AG04450 (cell line): ENCODE measurements around the gene TOMM6. TPM values are rescaled to one million over a fixed set of nuclear protein-coding genes. Genes with fewer than 3 reads are reported as not detected.

Source experiments
- CTCF ChIA-PET: fragments of 300-600, 350-600 bp; formaldehyde crosslinking; extraction: SDS; loops from one replicate; lab custom pipeline; 2022; ENCODE audit warnings: antibody characterized with exemption, inconsistent platforms; lab: Charles Lee
- POLR2A ChIA-PET: fragments of 350-600 bp; formaldehyde crosslinking; extraction: SDS; loops from one replicate; lab custom pipeline; 2021; ENCODE audit warnings: antibody characterized with exemption, inconsistent platforms; lab: Yijun Ruan, JAX
- DNase-seq: peaks from one replicate; pipeline ENCODE4 v3.0.0-alpha.2; 2011; ENCODE audit warnings: low read depth, low spot score
- H3K27ac ChIP-seq: one replicate; pipeline ENCODE4 v1.5.1; 2012; ENCODE audit warnings: low read depth, low read length, control low read depth
- H3K27me3 ChIP-seq: one replicate; pipeline ENCODE4 v1.6.0; 2012; ENCODE audit warnings: low read length; ENCODE audit not compliant: control insufficient read depth, insufficient read depth
- H3K4me3 ChIP-seq: 2 replicates; pipeline ENCODE4 v1.5.1; 2011; ENCODE audit warnings: mild to moderate bottlenecking, low read depth, low read length, control low read depth
- H3K9me3 ChIP-seq: 2 replicates; pipeline ENCODE4 v1.5.1; 2012; ENCODE audit warnings: low read length; ENCODE audit not compliant: control insufficient read depth, insufficient read depth
- CTCF ChIP-seq: IDR thresholded peaks from 2 replicates; pipeline ENCODE4 v1.5.1; 2011; ENCODE audit warnings: low read depth, low read length, control low read depth, inconsistent platforms
- polyA plus RNA-seq: library from polyadenylated mRNA; depleted of rRNA; stranded (reverse); fragments of >200 nt; gene quantifications from 2 replicates; pipeline ENCODE4 v1.2.3, GENCODE V29; 2011

The TOMM6 gene
- polyA plus RNA-seq, 1 experiment, result 192 TPM

GRCh38 chr6:41748102-41748477 is 39.4 kb upstream of the TOMM6 start:
- CTCF ChIA-PET, result interaction anchor here (2.8 kb wide), 1 partner anchor 13 kb away, joined by 15 read pairs; the partner anchor contains the start of gene TFEB
- POLR2A ChIA-PET, result no interaction called here

GRCh38 chr6:41748542-41748941 is 39.0 kb upstream of the TOMM6 start:
- POLR2A ChIA-PET, result no interaction called here

More at GRCh38 chr6:41748102-41748477, 39.4 kb upstream of the TOMM6 start:
- H3K27ac ChIP-seq, result no peak overlapping the region
- no peak for TF ChIP-seq CTCF
- no peak overlapping the region for H3K4me3 ChIP-seq
- no peak for DNase-seq
- H3K9me3 ChIP-seq, result no peaks in the 10 kb centered on the region
- peaks cover 25% of the 10 kb centered on the region for H3K27me3 ChIP-seq

GRCh38 chr6:41750374-41750773 is 37.1 kb upstream of the TOMM6 start:
- no peak overlapping the region for H3K27ac ChIP-seq
- H3K4me3 ChIP-seq, result no peak overlapping the region
- no peaks in the 10 kb centered on the region for H3K9me3 ChIP-seq
- DNase-seq, result no peak
- ChIA-PET CTCF (interaction anchor here (1.0 kb wide), 1 partner anchor 14 kb away, joined by 5 read pairs; the partner anchor contains the start of gene TFEB), POLR2A (no interaction called here)
- no peak for TF ChIP-seq CTCF
- H3K27me3 ChIP-seq, result peaks cover 32% of the 10 kb centered on the region

More at GRCh38 chr6:41748542-41748941, 39.0 kb upstream of the TOMM6 start:
- CTCF ChIA-PET, result interaction anchor here (1.5 to 2.8 kb wide), 2 partner anchors 13 to 42 kb away, joined by 3 to 15 read pairs; partner anchors contain the start of gene TFEB
- Histone ChIP-seq H3K27me3 (peaks cover 28% of the 10 kb centered on the region), H3K9me3 (no peaks in the 10 kb centered on the region), H3K4me3 (no peak overlapping the region), H3K27ac (no peak overlapping the region)
- no peak for TF ChIP-seq CTCF
- no peak for DNase-seq

- TF ChIP-seq CTCF, result no peak
- CTCF ChIA-PET, result interaction anchor here (0.8 kb wide), 1 partner anchor 72 kb away, joined by 3 read pairs; no protein-coding TSS in a partner anchor
- Histone ChIP-seq H3K27me3 (peaks cover 29% of the 10 kb centered on the region), H3K4me3 (no peak overlapping the region), H3K9me3 (no peaks in the 10 kb centered on the region), H3K27ac (no peak overlapping the region)
- no peak for DNase-seq
- POLR2A ChIA-PET, result no interaction called here
Observed at GRCh38 chr6:41755895-41756294, 31.6 kb upstream of the TOMM6 start.

GRCh38 chr6:41756354-41756753 is 31.1 kb upstream of the TOMM6 start:
- H3K4me3 ChIP-seq, result no peak overlapping the region
- ChIA-PET CTCF (interaction anchor here (0.8 kb wide), 1 partner anchor 73 kb away, joined by 3 read pairs; no protein-coding TSS in a partner anchor), POLR2A (no interaction called here)
- no peak overlapping the region for H3K27ac ChIP-seq
- no peaks in the 10 kb centered on the region for H3K9me3 ChIP-seq
- H3K27me3 ChIP-seq, result peaks cover 25% of the 10 kb centered on the region
- no peak for TF ChIP-seq CTCF
- DNase-seq, result no peak
